B cell (primary cell): ENCODE data around the gene STX18.

Experiments
- CTCF ChIP-seq: fragments of 200-600 bp; IDR thresholded peaks from one replicate; pipeline ENCODE4 v1.8.0; 2022; ENCODE audit warnings: antibody characterized with exemption, mild to moderate bottlenecking
- EZH2 ChIP-seq: IDR thresholded peaks from 2 replicates; pipeline ENCODE4 v1.6.1; 2012; ENCODE audit warnings: borderline replicate concordance, low read depth, mild to moderate bottlenecking, moderate library complexity, low read length; ENCODE audit not compliant: insufficient read depth, poor library complexity, severe bottlenecking

GRCh38 chr4:4406455-4407298, 135.2 kb downstream of the STX18 start:
- TF ChIP-seq CTCF (no peak), EZH2 (no peak)
